DMS79 (cell line): Measurements from ENCODE around the gene MMP8.

ENCODE experiments used
- DNase-seq: peaks from one replicate; lab custom pipeline; 2025; lab: John Stamatoyannopoulos, UW

Gene MMP8

GRCh38 chr11:102722821-102723220, 1.9 kb downstream of the MMP8 start:
- DNase-seq, result no peak

DNA sequence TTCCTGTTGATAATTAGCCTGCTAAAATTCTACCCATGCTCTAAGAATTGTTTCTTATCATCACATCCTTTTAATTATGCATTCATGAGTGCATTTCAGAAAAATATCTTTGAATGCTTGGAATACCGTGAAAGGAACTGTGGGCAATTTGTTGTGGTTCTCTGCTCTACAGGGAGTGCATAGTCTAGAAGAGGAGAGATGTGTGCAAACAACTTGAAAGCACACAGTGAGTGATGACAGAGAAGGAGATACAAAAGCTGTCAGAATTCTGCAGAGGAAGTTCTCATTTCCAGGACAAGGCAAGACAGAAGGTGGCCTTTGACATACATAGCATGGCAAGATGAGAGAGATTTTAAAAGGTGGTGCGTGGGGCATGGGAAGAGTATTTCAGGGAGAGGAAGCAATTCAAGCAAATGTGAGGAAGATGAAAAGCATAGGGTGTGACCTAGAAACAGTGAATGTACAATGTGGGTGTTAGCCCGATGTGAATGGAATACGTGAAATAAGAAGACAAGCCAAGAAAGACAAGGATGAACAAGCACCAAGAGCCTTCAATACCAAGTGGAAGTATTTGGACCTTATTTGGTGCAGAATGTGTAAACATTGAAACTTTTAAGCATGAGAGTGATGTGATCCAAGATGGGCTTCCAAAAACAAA, 5.0 kb downstream of the MMP8 start:
- DNase-seq, result no peak

DNA sequence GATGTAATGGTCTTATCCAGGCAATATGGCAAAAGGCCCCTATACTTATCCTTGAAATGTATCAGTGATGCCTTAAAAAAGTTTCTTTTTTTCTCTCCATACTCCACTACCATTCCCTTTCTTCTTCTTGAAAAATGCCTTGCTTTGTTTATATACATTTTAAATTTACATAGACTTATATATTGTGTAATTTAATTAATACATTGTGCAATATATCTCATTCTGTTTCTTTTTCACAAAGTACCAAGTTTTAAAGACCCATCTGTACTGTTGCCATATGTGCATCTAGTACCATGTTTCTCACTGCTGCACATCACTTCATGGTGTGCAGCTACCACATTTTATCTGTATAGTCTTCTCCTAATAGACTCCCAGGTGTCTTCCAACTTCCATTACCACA, 7.5 kb downstream of the MMP8 start:
- no peak for DNase-seq

GRCh38 chr11:102716527-102716926, 8.2 kb downstream of the MMP8 start:
- DNase-seq, result no peak

DNA sequence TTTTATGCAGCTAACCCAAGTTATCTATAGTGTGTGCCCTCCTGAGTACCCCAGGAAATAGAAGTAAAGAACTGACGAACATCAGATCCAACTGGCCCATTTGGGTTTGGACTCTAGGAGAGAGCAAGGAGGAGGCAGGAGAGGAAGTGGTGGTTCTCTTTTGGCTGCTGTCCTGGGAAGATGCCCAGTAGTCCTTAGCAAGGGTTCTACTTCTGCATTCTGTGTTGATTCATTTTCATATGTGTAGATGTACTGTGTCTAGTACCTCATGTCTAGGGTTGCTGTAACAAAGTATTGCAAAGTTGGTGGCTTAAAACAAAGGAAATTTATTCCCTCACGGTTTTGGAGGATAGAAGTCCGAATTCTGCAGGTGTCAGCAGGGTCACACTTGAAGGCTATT, 12.6 kb downstream of the MMP8 start:
- no peak for DNase-seq

- DNase-seq, result no peak
Measured at GRCh38 chr11:102709201-102709945, 15.4 kb downstream of the MMP8 start.

DNA sequence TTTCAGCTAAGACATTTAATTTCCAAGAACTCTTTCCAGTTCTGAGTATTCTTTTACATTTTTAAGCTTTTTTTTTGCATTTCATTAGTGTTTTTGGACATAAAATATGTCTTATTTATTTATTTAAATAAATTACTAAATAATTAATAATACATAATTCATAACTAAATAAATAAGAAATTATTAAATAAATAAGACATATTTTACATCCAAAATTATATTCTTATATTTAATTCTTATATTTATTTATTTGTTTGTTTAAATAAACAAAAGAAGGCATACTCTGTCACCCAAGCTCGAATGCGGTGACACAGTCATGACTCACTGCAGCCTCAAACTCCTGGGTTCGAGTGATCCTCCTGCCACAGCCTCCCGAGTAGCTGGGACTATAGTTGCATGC, 16.1 kb downstream of the MMP8 start:
- no peak for DNase-seq

GRCh38 chr11:102705626-102706025, 19.1 kb downstream of the MMP8 start, which contains the start of gene MMP27:
Gene MMP27 (minus strand): TSS chr11:102705769. CDS start chr11:102705714, 55 bp downstream.
- DNase-seq, result no peak

GRCh38 chr11:102704841-102705240, 19.9 kb downstream of the MMP8 start:
- DNase-seq, result no peak

DNA sequence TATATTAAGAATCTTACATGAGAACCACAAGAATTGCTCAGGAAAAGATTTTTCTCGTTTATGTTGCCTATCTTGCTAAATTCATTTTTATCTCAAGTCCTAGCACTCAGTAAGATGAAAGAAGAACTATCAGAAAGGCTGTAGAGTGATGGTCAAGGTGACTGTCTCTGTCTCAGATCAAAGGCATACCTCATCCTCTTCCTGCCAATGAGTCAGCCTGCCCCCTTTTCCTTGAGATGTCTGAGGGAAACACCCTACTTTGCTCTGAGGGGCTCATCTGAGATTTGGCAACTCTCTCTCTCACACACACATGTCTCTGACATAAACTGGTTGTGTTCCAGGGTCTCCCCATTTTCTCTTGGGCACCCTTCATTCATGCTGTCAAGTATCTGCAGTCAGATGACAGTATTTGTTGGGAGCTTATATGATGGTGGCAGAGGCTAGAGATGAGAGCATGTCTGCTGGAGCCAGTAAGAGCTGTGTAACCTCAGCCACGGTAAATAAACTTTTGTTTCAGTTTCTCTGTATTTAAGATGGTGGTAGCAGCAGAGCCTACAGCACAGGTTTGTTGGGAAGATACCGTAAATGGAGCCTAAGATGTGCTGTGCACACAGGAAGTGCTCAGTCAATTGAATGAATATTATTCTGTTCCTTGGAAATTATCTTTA, 20.8 kb downstream of the MMP8 start:
- DNase-seq, result no peak

DNA sequence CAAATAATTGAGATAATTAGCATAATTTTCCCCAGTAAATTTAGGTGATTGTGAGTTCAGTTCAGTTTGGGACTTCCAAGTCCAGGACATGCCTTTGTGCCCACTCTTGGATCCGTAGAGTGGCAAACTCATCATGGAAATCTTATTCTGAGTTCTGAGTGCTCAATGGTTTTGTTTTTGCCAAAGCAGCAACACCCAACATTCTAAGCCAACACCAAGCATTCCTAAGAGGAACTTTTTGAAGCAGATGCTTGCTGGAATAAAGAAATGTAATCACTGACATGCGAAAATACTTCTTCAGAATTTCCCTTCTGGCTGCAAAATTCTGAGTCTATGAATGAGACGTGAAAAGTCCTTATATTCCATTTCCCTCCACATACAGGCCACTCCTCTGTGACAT, 29.6 kb downstream of the MMP8 start:
- no peak for DNase-seq

DNA sequence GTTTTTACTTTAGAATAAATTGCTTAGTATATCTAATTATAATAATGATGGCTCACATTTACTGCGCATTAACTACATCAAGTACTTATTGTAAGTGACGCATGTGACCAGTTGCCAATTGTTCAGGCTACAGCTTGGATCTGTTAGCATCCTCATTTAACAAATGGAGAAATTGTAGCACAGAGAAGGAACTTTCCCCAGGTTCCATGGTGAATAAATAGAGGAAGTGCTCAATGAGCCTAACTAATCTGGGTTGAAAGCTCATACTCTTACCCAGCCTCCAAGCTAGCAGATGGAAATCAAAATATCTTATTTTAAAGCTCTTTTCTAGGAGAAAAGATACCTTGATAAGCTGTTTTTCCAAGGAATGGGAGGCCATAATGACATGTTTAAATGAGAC, 39.0 kb downstream of the MMP8 start:
- no peak for DNase-seq

DNA sequence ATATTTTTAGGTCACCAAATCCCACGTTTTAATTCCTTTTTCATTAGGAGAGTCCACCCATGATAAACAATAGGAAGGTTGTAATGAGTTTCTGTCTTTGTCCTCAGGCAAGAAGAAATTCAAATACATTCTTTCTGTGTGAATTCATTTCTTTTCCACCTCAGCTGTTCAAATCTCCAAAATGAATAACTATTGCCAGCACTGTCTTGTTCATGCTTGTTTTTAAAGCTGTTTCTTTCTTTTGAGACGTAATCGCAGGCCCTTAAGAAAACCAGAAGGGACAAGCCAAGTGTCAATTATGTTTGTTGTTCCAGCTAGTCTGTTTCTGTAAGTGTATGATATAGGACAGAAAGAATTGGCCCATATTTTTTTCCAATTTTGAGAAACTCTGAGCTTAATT, 39.4 kb downstream of the MMP8 start:
- DNase-seq, result no peak

DNA sequence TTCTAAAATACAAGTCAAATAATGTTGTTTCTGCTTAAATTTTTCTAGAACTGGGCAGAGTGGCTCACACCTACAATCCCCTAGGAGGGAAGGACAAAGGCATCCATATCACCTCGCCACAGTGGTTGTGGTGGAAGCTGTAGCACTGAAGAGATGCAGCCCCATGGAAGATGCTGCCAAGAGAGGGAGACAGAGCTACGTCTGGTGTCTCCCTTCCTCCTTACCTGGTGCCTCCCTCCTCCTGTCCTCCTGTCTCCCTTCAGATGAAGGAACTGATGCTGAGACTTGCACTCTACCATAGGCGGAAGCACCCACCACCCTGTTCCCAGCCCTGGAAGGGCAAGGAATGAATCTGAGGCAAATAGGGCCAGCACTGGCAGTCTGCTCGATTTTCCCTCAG, 41.5 kb downstream of the MMP8 start:
- DNase-seq, result no peak

- DNase-seq, result no peak
Measured at GRCh38 chr11:102680945-102681344, 43.8 kb downstream of the MMP8 start.

- DNase-seq, result no peak
Measured at GRCh38 chr11:102678022-102678421, 46.7 kb downstream of the MMP8 start.

DNA sequence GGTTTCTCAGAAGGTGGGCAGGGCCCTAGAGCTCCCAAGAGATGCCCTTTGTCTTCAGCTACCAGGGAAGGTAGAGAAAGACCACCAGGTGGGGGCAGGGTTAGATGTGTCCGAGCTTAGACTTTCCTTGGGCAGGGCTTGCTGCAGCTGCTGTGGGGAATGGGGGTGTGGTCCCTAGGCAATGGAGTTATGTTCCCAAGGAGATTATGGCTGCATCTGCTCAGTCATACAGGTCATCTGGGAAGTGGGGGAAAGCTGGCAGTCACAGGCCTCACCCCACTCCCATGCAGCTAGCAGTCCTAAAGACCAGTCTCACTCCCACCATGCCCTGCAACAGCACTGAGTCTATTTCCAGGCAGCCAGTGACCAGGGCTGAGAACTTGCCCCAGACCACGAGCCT, 48.7 kb downstream of the MMP8 start:
- no peak for DNase-seq

- DNase-seq, result no peak
Measured at GRCh38 chr11:102669664-102670063, 55.1 kb downstream of the MMP8 start.

DNA sequence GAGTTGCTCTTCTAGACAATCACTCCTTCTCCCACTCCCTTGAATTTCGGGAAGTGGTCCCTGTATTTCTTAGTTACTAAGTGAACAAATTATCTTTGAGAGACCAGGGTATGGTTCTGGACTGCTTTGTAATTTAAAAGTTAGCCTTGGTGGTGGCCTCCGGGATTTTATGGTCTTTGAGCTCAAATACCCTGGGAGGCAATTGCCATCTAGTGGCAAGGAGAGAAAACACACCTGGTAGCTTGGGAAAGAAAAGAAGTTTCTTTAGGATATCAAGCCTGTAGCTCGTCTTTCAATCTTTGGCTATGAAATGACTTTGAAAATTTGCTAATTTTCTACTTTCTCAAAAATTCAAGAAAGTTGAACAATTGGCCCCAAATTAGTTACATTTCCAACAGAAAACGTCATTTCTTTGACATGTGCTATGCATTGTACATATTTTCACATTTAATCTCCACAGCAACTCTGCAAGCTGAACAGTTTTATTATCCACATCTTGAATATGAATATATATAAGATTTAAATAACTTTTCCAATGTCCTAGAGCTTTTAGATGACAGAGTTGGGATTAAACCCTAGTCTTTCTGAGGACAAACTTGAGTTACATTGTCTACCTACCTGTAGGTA, 58.3 kb downstream of the MMP8 start:
- DNase-seq, result no peak

GRCh38 chr11:102664001-102664752, 60.6 kb downstream of the MMP8 start:
- no peak for DNase-seq

DNA sequence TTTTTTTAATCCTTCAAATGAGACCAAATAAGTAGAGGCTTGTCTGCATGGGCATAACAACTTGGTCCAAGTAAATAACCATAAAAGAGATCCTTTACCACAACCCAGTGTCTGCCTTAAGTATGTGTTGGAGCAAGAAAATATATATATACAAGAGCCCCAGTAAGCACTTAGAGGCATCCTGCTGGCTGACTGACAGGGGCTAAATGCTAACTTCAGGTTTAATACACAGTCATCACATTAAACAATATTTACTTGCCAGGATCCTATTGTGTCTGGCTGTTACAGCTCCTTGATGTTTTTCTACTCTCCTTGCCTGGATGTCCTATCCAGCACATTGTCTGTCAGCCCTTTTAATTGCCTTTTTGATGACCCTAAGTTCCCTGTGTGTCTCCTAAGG, 62.1 kb downstream of the MMP8 start:
- DNase-seq, result no peak
